ENCODE measurements around the gene HIVEP2. TPM values are rescaled to one million over a fixed set of nuclear protein-coding genes. Genes with fewer than 3 reads are reported as not detected.

Gene HIVEP2
- total RNA-seq, 1 donor from 2014 or later, result 7.9 TPM

DNA sequence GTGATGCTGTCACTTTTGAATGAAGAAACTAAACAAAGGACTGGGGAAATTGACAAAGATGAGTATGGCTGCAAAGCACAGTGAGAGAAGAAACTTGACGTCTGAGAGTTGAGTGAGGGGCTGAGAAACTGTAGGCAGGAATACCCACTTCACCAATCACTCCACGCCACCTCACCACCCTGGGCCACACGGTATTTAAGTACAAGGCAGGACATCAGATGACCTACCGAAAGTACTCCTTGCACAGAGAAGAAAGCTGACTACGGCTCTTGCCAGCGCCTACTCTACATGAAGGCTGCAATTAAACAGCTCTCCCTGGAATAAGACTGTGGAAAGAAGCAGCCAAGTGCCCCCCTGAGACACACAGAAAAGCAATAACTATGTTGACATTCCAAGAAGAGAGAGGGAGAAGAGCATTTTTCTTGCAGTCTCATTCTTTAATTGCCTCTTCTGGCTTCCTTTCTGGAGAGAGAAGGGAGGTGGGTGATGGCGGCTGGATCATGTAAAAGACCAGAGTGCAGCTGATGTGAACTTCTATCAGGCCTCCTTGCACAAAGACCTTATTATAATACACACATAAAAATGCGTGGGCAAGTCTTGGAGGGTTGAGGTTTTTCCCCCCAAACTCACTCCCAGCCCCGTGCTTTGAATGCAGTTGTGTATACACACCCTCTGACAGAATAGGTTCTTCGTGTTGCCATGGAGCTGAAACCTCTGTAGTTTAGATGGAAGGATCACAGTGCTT lies 44.6 kb downstream of the HIVEP2 start:
- H3K27me3 ChIP-seq (ENCODE audit: control insufficient read depth, insufficient read depth, low read length), result no peaks in the 10 kb centered on the region
- DNase-seq (ENCODE audit: low read depth) (no peak), FAIRE-seq (no peak)
- no peak overlapping the region for H3K4me3 ChIP-seq (ENCODE audit: low read depth, low read length)
- H3K36me3 ChIP-seq (ENCODE audit: control insufficient read depth, insufficient read depth, low read length), result peaks cover 4% of the 10 kb centered on the region
- TF ChIP-seq, protein P1, sequence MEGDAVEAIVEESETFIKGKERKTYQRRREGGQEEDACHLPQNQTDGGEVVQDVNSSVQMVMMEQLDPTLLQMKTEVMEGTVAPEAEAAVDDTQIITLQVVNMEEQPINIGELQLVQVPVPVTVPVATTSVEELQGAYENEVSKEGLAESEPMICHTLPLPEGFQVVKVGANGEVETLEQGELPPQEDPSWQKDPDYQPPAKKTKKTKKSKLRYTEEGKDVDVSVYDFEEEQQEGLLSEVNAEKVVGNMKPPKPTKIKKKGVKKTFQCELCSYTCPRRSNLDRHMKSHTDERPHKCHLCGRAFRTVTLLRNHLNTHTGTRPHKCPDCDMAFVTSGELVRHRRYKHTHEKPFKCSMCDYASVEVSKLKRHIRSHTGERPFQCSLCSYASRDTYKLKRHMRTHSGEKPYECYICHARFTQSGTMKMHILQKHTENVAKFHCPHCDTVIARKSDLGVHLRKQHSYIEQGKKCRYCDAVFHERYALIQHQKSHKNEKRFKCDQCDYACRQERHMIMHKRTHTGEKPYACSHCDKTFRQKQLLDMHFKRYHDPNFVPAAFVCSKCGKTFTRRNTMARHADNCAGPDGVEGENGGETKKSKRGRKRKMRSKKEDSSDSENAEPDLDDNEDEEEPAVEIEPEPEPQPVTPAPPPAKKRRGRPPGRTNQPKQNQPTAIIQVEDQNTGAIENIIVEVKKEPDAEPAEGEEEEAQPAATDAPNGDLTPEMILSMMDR (IDR thresholded peaks at IDR 0.05; ENCODE audit: insufficient read depth, low read length, severe bottlenecking), result no peak

DNA sequence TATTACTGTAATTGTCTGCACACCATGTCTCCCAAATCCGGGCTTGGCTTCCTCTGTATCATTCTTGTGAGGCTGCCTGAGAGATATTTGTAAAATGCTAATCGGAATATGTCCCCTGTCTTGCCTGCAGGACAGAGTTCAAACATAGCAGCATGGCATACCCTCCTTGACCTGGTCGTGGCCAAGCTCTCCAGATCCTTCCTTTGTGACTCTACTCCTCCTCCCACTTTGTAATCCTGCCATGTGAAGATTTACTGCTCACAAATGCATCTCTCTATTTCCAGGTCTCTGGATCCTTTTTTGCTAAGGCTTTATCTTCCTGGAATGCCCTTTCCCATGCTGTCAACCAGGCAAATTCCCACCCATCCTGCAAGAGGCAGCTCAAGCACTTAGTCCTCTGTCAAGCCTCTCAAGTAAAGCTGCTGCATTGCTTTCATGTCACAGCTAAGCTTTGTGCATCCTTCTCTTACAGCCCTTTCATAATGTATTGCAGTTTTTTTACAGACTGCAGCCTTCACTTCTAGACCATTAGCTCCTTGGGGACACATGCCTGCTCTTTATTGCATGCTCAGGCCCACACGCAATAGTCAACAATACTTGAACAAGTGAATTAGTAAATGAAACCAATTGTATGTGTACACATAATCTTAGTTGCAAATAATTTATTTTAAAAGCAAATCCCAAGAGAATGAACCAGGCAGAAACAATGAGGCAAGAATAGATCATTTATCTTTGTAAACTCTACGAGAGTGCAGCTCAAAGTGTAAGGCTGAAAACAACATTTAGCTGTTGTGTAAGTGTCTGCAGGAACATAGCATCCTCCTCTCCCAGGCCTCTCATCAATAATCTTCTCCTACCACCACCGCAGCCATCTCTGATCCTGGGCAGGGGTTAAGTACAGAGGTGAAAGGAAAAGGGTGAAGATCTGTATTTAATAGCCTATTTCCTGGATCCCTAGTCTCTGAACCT lies 45.8 kb downstream of the HIVEP2 start:
- FAIRE-seq (peak; percentile 32), DNase-seq (ENCODE audit: low read depth) (no peak)
- TF ChIP-seq, protein P1 (IDR thresholded peaks at IDR 0.05; ENCODE audit: insufficient read depth, low read length, severe bottlenecking), result no peak
- Histone ChIP-seq H3K36me3 (ENCODE audit: control insufficient read depth, insufficient read depth, low read length) (peaks cover 4% of the 10 kb centered on the region), H3K4me3 (ENCODE audit: low read depth, low read length) (no peak overlapping the region), H3K27me3 (ENCODE audit: control insufficient read depth, insufficient read depth, low read length) (no peaks in the 10 kb centered on the region)

DNA sequence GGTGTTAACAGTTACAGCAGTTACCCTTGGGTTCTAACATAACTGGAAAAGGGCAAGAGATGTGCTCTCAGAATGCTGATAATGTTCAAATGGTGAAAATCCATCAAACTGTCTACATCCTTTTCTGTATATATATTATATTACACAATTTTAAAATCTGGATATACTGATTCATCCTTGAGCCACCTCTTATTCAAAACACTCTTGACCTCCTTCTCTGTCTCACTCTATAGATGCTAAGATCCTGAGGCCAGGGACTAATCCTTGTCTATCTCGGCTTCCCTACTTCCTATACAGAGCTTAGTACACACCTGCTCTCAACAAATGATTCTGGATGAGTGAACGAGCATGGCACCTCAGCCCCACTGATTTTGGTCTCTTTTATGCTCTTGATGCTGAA lies 47.3 kb downstream of the HIVEP2 start:
- H3K27me3 ChIP-seq (ENCODE audit: control insufficient read depth, insufficient read depth, low read length), result no peaks in the 10 kb centered on the region
- H3K36me3 ChIP-seq (ENCODE audit: control insufficient read depth, insufficient read depth, low read length), result peaks cover 4% of the 10 kb centered on the region
- FAIRE-seq, result no peak
- DNase-seq (ENCODE audit: low read depth), result no peak
- TF ChIP-seq, protein P1 (IDR thresholded peaks at IDR 0.05; ENCODE audit: insufficient read depth, low read length, severe bottlenecking), result no peak
- no peak overlapping the region for H3K4me3 ChIP-seq (ENCODE audit: low read depth, low read length)

DNA sequence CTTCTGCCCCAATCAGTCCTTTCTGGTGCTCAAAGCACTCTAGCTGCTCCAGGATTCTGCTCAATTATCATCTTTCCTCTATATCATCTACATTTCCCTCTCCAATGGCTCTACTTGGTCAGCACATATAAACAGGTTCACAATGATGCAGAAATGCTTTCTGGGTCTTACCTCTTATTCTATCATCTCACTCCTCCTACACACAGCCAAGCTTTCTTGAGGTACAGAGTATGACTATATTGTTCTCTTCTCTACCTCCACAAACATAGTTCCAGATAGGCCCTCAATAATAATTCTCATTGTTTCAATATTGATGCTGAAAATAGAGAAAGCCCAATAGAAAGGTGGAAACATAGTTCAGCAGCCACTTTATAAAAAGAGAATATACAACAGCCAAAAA lies 48.2 kb downstream of the HIVEP2 start:
- Histone ChIP-seq H3K4me3 (ENCODE audit: low read depth, low read length) (no peak overlapping the region), H3K36me3 (ENCODE audit: control insufficient read depth, insufficient read depth, low read length) (peaks cover 4% of the 10 kb centered on the region), H3K27me3 (ENCODE audit: control insufficient read depth, insufficient read depth, low read length) (no peaks in the 10 kb centered on the region)
- DNase-seq (ENCODE audit: low read depth) (no peak), FAIRE-seq (no peak)
- TF ChIP-seq, protein P1 (IDR thresholded peaks at IDR 0.05; ENCODE audit: insufficient read depth, low read length, severe bottlenecking), result no peak

DNA sequence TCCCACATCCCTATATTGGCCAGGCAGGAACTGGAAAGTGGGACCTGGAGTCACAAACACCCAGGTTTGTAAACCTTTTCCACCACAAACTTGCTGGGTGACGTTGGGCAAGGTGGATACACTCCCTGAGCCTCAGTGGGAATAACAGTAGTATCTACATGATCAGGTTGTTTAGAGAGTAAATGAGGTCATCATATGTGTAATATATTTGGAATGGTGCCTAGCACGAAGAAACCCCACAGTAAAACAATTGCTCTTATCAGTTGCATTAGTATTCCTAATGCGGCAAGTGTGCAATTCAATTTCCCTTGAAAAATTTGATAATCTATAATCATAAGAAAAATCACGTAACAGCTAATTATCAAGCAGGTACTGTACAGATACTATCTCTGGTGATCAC lies 51.9 kb downstream of the HIVEP2 start:
- H3K36me3 ChIP-seq (ENCODE audit: control insufficient read depth, insufficient read depth, low read length), result no peaks in the 10 kb centered on the region
- TF ChIP-seq, protein P1 (IDR thresholded peaks at IDR 0.05; ENCODE audit: insufficient read depth, low read length, severe bottlenecking), result no peak
- no peak overlapping the region for H3K4me3 ChIP-seq (ENCODE audit: low read depth, low read length)
- peak; percentile 93 for DNase-seq (ENCODE audit: low read depth)
- no peaks in the 10 kb centered on the region for H3K27me3 ChIP-seq (ENCODE audit: control insufficient read depth, insufficient read depth, low read length)
- FAIRE-seq, result no peak

Data from bronchial epithelial cell (primary cell).